Stimulated activated CD4-positive, alpha-beta T cell treated with anti-CD3 and anti-CD28 coated beads, Interleukin-15, amount 100 ng/mL, for 48 hours (primary cell): ENCODE results near the gene MBTPS2.
"Not testable (repeated sequence)": the region's sequence is repeated elsewhere in the genome, so short reads cannot be mapped to it uniquely, and the experiment has no call there.

Experiments
- DNase-seq, 2 donors: peaks; one replicate each; pipeline ENCODE4 v3.0.0-alpha.2; 2020; ENCODE audit warnings: low read depth in 2 of 2

Gene MBTPS2

DNA sequence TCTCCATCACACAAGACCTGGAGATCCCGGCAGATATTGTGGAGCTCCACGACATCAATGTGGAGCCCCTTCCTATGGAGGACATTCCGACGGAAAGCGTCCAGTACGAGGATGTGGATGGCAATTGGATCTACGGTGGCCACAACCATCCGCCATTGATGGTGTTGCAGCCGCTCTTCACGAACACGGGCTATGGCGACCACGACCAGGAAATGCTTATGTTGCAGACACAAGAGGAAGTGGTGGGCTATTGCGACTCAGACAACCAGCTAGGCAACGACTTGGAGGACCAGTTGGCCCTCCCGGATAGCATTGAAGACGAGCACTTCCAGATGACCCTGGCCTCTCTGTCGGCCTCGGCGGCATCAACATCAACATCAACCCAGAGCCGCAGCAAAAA is 17.1 kb downstream of the MBTPS2 start:
- DNase-seq: no peak

DNA sequence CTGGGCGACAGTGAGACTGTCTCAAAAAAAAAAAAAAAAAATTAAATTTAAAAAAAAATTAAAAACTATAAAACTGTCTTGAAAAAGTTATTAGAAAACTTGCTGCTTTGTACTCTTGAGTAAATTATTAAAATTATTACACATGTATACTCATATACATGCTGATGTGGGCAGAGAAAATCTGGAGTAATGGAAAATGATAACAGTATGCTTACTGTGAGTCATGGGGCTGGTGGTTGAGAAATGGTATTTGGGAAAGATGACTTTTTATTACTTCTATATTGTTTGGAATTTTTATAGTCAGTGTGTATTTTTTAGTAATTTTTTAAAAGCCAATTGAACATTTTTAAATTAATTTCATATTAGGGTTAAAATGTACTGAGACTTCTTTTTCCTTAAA is 23.8 kb downstream of the MBTPS2 start:
- DNase-seq: no peak

DNA sequence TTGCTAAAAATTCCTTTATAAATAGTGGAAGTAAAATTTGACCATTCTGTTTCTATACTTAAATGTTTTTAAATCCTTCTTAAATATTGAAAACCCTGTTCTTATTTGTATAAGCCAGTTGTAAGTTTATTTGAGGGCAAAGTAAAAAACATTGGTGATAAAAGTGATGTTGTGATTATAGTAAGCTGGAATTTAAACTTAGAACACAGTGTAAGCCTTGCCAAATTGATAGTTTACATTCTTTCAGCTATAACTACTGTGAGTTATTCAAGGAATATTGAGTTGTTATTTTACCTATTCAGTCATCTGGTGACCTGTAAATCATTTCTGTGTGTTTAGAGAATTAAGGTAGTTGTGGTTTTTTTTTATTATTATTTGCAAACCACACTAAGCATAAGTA is 26.0 kb downstream of the MBTPS2 start:
- no peak for DNase-seq

DNA sequence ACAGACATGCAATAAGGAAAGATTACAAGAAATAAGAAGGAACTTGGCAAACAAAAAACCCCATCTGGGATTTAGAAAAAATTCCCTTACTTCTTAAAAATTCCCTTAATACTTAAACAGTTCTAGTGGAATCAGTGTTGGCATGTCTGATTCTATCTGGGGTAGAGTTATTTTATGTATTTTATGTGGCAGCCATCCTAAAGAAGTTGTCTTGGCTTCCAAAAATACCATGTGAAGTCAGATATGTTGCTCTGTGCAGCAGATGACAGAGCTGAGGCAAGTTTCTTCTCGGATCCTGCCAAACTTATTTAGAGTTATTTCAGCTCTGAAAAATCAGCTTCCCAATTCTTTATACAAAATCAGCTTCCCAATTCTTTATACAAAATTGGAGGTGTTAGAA is 31.1 kb downstream of the MBTPS2 start:
- DNase-seq: no peak

DNA sequence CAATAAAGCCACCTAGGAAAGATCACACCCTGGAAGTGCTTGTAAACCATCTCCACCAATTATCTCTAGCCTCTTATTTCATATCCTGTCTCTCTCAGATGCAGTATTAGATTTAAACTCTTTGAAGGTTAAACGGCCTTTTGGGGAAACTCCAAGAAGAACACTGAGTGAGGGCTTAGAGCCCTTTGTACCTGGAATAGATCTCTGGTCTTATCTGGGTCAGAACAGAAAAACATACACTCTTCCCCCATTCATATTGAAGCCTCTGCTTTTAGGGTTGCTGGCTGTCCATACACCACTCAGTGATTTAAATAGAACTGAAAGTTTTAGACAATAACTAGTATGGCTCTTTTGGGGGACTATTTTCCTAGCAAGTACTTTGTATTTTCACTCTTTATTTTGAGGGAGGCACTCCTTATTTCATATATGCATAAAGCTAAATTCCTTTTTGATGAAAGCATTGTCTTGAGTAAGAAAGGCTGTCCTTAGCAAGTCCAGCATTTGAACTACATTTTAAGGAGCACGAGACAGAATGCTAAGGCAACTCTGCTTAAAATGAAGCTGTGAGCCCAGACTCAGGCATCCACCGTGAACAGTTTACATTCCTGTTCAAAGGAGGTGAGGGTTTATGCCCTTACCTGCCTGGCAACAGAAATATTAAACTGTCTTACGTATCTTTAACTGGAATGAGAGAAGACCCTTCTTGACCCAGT is 33.8 kb downstream of the MBTPS2 start:
- DNase-seq: no peak

DNA sequence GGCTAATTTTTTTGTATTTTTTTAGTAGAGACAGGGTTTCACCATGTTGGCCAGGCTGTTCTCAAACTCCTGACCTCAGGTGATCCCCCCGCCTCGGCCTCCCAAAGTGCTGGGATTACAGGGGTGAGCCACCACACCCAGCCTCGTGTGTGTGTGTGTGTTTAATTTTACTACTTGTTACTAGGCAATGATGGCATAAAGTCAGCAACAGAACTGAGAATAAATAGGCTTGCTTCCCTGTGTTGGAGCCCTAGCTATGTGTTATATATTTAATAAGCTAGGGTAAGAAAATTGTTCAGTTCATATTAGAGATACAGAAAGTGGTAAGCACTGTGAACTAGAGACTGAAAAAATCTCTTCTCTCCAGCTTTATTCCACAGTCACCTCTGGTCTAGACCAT is 34.8 kb downstream of the MBTPS2 start:
- not testable (repeated sequence) for DNase-seq

DNA sequence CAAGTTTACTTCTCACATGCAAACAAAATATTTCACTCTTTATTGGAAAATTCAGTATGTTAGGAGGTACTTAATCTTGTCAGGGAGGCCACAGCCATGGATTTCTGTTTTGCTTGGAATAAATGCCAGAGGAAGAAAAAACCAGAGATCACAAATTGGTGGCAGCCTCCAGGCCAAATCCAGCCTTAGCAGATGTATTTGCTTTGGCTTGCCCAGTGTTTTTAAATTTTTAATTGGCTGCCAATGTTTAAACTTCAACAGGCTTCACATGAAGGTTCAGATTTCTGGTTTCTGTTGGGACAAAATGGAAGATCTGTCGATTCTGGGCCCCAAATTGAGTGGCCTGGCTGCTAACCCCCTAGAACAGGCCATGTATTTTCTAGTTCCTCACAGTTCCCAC is 35.6 kb downstream of the MBTPS2 start:
- DNase-seq: no peak

DNA sequence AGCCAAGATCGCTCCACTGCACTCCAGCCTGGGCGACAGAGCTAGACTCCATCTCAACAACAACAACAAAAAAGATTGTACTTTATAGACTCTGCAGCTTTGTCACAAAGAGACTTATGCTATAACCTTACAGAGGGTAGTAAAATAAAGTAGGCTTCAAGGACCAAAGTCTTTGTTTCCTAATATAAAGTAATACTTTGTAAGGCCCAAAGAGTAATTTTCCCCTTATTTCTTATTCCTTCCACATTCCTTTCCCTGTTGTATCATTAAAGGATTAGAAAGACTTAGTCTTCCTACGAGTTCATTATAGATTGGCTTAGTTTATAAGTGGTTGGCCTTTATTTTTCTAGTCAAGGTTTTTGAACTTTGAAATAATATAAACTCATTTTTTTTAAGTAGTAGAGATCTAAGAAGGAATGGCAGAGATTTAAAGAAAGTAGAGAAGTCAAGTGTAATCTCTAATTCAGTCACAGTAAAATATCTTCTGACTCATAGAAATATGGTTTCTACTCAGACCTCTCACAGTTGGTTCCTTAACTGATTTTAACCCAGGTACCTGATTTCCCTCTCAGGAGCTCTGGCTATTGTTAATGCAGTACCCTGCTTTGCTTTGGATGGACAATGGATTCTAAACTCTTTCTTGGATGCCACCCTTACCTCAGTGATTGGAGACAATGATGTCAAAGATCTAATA is 42.6 kb downstream of the MBTPS2 start:
- no peak for DNase-seq

DNA sequence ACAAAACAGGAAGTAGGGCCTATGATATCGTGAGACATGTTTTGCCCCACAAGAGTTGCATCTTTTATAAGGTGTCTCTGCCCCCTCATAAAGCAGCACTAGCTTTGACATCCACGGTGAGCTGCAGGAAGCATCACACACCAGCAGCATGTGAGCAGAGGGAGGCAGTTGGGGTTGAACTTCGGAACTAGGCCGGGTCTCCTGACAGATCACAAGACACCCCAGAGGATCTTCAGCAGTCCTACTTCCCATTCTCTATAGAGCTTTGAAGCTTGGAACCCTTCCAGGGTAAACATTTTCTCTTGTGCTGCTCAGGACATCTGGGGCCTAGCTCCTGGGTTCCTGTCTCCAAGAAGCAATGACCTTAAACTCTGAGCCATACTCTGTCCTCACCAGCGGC is 43.8 kb downstream of the MBTPS2 start:
- no peak for DNase-seq

DNA sequence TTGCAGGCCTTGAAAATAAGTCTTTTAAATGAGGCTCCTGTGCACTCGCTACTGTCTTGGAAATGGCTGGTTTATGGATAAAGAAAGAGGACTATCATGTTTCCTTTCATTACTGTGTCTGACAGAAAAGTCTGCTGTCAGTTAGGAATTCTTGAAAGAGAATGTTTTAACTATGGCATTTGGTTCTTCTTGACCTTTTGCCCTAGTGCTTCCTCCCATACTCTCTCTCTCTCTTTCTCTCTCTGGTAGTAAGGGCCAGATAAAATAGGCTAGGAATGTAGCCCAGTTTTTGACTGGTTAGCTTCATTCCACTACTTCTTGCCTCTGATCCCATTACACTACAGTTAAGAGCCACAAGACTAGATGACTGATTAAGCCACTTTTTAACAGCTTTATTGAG is 46.2 kb downstream of the MBTPS2 start:
- DNase-seq: no peak

DNA sequence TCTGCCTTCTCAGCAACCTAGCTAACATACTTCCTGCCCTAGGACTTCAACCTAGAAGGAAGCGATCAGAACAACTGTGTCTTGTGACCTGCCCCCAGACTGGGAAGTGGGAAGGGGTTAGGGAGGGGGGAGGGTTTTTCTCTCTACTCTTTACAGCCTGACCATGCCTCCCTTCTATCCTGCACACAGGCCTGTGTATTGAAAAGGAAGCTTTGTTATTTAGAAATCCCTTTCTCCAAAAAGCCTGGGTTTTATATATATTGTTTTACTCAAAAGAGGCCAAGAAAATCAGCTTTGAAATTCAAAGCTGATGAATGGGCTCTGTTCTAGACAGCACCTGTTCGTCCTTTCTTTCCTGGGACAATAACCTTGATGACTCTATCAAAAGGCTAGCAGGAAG is 65.9 kb downstream of the MBTPS2 start:
- no peak for DNase-seq

DNA sequence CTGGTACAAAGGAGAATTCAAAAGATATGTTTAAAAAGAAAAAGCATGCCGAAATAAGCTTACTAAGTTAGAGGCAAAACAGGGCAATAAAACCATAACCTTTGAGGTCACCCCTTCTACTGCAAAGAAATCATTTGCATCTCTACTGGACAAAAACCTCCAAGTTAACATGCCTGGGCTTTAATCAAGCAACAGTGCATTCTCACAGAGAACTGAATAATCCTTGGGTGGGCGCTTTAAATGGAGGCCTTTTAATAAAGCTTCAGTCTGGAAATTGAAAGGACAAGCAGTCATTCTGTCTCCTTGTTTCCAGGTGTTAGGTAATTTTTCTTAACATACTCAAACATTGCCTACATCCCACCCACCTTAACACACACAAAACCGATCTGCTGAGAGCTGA is 66.5 kb downstream of the MBTPS2 start:
- no peak for DNase-seq

DNA sequence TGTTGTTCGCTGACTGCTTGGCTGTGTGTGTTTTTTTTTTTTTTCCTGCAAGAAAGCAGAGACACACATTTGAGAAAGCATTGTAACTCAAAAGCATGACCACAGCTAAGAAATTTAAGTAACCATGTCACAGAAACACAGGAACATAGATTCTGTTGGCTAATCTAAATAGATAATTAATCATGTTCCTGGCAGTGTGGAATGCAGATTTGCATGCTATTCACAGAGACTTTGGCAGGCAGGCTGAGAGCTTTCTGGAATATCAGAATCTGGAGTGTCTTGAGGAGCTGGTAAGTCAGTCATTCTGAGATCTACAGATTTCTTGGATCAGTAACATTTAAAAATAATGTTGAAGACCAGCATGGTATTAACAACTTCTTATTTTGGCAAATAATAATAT is 67.8 kb downstream of the MBTPS2 start:
- no peak for DNase-seq

DNA sequence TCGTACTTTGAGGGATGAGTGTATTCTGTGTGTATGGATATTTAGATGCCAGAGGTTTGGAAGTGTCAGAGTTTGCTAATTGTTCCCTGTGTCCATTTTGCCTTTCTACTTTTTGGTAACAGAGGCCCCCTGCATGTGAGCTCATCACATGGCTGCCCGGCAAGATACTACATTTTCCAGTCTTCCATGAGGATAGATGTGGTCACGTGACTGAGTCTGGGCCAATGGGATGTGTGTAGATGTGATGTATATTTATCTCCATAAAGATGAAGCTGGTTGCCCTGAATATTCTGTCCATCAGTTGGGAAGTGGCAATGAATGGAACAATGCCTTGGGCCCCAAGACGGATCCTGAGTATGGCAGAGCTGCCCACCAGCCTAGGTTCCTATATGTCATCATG is 72.1 kb downstream of the MBTPS2 start:
- DNase-seq: no peak

DNA sequence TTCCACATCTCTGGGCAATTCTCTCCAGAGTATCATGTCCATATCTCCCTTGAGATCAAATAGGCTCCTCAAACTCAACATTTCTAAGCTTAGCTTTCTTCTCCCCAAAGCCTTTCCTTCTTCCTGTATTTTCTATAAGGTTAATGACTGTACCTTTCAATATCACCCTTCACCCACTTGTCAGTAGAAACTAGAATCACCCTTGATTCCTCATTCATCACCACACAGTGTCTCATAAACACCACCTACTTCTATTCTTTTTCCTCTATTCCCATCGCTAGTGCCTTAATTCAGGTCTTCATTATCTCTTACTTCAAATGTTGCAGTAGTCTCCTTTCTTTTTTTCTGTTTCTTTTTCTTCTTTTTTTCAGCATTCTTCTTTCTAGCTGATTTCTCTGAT is 72.8 kb downstream of the MBTPS2 start:
- no peak for DNase-seq

DNA sequence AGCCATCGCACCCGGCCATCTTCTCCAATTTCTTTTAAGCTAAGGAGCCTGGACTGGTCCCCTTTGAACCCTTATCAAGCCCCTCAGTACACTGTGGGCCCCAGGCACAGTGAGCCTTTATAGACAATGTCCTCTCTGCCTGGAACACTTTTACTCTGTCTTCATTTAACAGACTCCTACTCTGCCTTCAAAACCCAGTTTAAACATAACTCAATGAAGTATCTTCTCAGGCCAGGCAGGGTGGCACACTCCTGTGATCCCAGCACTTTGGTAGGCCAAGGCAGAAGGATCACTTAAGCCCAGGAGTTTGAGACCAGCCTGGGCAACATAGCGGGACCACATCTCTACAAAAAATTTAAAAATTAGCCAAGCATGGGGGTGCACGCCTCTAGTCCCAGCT is 73.6 kb downstream of the MBTPS2 start:
- no peak for DNase-seq

DNA sequence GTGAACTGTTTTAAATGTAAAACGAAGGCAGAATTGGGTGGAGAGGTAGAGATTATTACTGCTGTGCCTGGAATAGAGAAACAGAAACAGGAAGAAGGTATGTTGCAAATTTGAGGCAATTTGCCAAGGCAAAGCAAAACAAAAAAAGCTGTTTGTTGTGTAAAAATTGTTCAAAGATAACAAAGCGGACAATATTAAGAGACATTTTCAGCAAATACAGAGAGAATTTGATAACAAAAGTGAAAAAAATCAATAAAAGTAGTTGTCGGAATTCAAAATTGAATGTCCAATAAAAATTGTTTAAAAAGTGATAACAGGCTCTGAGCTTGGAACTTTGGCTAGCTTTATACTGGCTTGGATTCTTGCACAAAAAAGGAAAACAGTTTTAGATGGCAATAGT is 86.7 kb downstream of the MBTPS2 start:
- DNase-seq: no peak

DNA sequence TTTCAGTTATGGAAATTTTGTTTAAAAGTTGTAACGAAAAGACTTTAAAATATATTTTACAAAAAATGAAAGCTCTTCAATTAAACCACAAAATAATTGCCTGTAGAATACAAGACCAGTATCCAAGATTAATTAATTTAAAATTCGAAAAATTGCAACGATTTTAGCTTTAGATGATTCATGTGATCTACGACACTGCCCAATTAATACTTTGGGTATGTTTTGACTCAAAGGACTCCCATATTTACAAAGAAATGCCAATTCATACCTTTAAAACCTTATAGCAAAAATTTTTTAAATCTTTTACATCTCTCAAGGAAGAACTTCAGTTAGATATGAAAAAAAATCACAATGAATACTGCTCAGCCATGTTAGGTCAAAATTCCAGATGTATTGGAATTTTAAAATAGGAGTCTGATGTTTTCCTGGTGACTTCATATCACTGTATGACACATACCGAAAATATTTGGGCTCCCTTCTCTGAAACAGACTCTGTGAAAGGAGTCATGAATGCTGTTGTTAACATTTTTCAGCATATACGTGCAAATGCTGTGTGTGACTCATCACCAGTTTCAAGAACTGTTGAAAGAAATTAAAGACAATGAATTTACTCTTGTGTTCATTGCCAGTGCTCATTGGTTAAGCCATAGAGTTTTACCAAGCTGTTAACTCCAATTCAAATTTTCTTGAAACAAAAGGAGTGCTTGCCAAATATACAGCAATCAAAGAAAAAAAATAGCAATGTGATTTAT is 87.3 kb downstream of the MBTPS2 start:
- no peak for DNase-seq

DNA sequence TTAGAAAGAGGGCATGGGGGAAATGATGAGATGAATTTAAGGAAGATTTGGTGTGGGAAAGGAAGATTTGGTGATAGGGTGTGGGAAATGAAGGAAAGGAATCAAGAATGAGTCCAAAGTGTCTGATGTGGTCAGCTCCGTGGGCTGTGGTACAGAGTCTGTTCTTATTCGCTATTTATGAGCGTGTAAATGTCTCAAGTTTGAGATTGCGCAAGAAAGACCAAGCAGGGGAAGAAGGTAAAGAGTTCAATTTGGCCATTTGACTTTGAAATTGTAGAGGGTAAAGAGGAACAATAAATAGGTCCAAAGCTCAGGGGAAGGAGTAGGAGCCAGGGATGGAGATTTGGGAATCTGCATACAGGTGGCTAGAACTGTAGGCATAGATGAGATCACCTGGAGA is 89.8 kb downstream of the MBTPS2 start:
- no peak for DNase-seq

DNA sequence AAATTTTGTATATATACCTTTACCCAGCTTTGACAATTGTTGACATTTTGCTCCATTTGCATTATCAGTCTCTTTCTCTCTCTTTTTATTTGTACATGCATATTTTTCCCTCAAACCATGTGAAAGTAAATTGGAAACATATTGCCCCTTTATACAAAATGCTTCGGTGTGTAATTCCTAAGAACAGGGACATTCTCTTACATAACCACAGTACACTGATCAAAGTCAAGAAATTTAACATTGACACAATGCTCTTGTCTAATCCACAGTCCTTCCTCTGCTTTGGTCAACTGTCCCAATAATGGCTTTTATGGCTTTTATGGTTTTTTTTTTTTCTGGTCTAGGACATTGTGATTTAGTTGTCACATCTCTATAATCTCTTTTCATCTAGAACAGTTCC is 91.6 kb downstream of the MBTPS2 start:
- DNase-seq: no peak

DNA sequence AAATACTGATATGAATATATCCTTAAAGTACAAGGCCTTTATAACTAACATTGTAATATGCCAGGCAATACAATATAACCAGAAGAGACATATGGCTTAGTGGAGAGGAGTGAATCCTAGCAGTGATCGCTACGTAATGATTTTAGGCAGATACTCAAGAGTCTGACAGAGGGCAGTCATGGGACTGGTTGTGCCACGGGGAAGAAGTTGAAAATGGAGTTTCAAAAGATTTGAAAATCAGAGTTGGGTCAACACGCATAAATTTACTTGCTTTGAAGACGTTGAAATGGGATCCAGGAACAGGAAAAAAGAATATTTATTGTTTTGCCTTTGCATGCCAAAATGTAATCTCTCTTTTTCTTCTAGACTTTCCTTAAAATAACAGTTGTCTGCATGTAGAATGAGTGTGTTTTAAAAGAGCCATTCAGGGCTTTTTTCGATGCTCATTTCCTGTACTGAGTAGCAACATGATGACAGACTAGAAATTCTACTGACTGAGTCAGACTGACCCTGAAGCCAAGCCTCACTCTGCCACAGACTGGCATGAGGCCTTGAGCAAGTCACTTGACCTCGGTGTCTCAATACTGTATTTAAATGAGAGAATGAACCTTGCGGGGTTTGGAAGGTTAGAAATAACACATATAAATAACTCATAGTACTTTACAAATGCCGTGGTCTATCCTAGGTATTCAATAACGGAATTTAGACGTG is 93.0 kb downstream of the MBTPS2 start:
- DNase-seq: no peak

DNA sequence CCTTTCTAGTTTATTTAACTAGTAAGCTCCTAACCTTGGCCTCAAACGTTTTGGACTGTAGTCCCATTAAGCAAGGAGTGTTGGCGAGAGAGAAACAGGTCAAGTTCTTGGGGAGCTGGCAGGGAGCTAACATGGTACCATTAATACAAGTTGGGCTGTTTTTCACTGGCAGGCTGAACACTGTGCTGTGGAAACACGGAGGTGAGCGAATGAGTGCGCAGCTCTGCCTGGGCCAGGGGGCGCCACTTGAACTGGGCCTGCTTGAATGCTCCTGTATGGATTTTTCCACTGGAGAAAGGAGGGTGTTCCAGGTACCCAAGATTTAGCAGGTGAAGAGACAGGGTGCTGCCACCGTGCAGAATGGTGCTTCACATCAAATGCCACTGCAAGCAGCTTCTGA is 93.7 kb downstream of the MBTPS2 start:
- DNase-seq: no peak
